ENCODE data around the gene C1QTNF12. TPM values are rescaled to one million over a fixed set of nuclear protein-coding genes. Genes with fewer than 3 reads are reported as not detected.

Gene C1QTNF12
- total and polyA plus RNA-seq, 2 experiments from 2014 or later: 4.1 to 4.2 TPM

- no peak for TF ChIP-seq ZNF462 (CRISPR knock-in tag; IDR thresholded peaks at IDR 0.05)
- TF ChIP-seq CREB1 (CRISPR knock-in tag; IDR thresholded peaks at IDR 0.05; ENCODE audit: low read depth): no peak
- TF ChIP-seq ETS1 (IDR thresholded peaks at IDR 0.05): no peak
These were observed 17.5 kb upstream of the C1QTNF12 start (continued) for GRCh38 chr1:1264026-1264425.

- Mint-ChIP-seq H3K4me3 (no peak overlapping the region), H3K9me3 (no peaks in the 10 kb centered on the region), H3K4me1 (peaks cover 12% of the 10 kb centered on the region), H3K27ac (no peak overlapping the region), H3K27me3 (ENCODE audit: insufficient read depth, low read depth, poor library complexity) (peaks cover 20% of the 10 kb centered on the region), H3K36me3 (ENCODE audit: low read depth) (peaks cover 63% of the 10 kb centered on the region)
- no peak overlapping the region for H3K4me3 ChIP-seq
- H3K79me2 ChIP-seq (replicated peaks; ENCODE audit: insufficient read depth): peaks cover 39% of the 10 kb centered on the region
- H3K36me3 ChIP-seq (ENCODE audit: insufficient read depth): peaks cover 14% of the 10 kb centered on the region; the same call in 1 of the 2 replicates
- H3K27me3 ChIP-seq (ENCODE audit: insufficient read depth): no peaks in the 10 kb centered on the region
- H3K27ac ChIP-seq (ENCODE audit: low read depth): no peak overlapping the region
- peaks cover 5% of the 10 kb centered on the region for H3K4me1 ChIP-seq (ENCODE audit: insufficient read depth)
- DNase-seq (ENCODE audit: low spot score): no peak
- ATAC-seq: no peak
- H3F3A ChIP-seq (replicated peaks; ENCODE audit: low read depth): 0 out of 2 replicates have a peak, but pooled peaks cover 11% of the 10 kb centered on the region
- no peak overlapping the region for H2AFZ ChIP-seq
- no peak overlapping the region for H3K4me2 ChIP-seq
- H4K20me1 ChIP-seq (replicated peaks; ENCODE audit: insufficient read depth): peaks cover 24% of the 10 kb centered on the region
- H3K9me2 ChIP-seq (ENCODE audit: insufficient read depth): no peaks in the 10 kb centered on the region
- TF ChIP-seq EZH2phosphoT487 (IDR thresholded peaks at IDR 0.05; ENCODE audit: unreplicated experiment): no peak
- no peak for TF ChIP-seq ZNF331 (CRISPR knock-in tag; IDR thresholded peaks at IDR 0.05; ENCODE audit: low read depth)
- TF ChIP-seq JUNB (IDR thresholded peaks at IDR 0.05; ENCODE audit: unreplicated experiment): no peak
- TF ChIP-seq CTCF (conservative IDR thresholded peaks at IDR 0.05; ENCODE audit: low read depth in 2 of 2): no peak
- TF ChIP-seq STAT1 (IDR thresholded peaks at IDR 0.05; ENCODE audit: unreplicated experiment): no peak
These were observed 16.2 kb upstream of the C1QTNF12 start for GRCh38 chr1:1262758-1263157.
